MM.1S (cell line): ENCODE measurements around the gene TSPAN1.

Experiments used
- CTCF ChIP-seq: fragments of 300-600 bp; sonication (generic); IDR thresholded peaks from 2 replicates; pipeline ENCODE4 v1.5.1; 2016; ENCODE audit warnings: antibody characterized with exemption, low read length, mixed read lengths
- EZH2 ChIP-seq: fragments of 300-600 bp; sonication (generic); optimal IDR thresholded peaks from 2 replicates; pipeline ENCODE3; 2017; ENCODE audit warnings: low read depth, mild to moderate bottlenecking, antibody characterized with exemption, low read length, mixed read lengths

GRCh38 chr1:46220808-46221207, 45.9 kb downstream of the TSPAN1 start:
- TF ChIP-seq CTCF, result no peak
- TF ChIP-seq EZH2, result no peak
